Neural cell (in vitro differentiated cells): ENCODE results near the gene OSBPL5. TPM values are rescaled to one million over a fixed set of nuclear protein-coding genes. Genes with fewer than 3 reads are reported as not detected.

Experiments used
- H2AFZ ChIP-seq: fragments of 200-600, 300-800 bp; sonication (generic), shearing (Covaris generic); 2 replicates; pipeline ENCODE4 v1.6.0; 2014; ENCODE audit warnings: low read depth, mild to moderate bottlenecking, antibody characterized with exemption, low read length, moderate library complexity
- H3F3A ChIP-seq: fragments of 200-600 bp; shearing (Covaris generic); 2 replicates; pipeline ENCODE4 v1.6.1; 2016; ENCODE audit warnings: mild to moderate bottlenecking, moderate library complexity, mixed read lengths, antibody characterized with exemption, low read length; ENCODE audit not compliant: insufficient read depth, poor library complexity, severe bottlenecking
- H3K27ac ChIP-seq: fragments of 200-600, 300-800 bp; sonication (generic), shearing (Covaris generic); 2 replicates; pipeline ENCODE4 v1.5.1; 2014; ENCODE audit warnings: mild to moderate bottlenecking, low read length, moderate library complexity
- H3K27me3 ChIP-seq: fragments of 300-800, 200-600 bp; sonication (generic), shearing (Covaris generic); 2 replicates; pipeline ENCODE4 v1.6.0; 2014; ENCODE audit warnings: mild to moderate bottlenecking, low read depth, low read length, moderate library complexity; ENCODE audit not compliant: insufficient read depth
- H3K36me3 ChIP-seq: fragments of 300-800, 200-600 bp; sonication (generic), shearing (Covaris generic); 2 replicates; pipeline ENCODE4 v1.5.1; 2014; ENCODE audit warnings: mild to moderate bottlenecking, antibody characterized with exemption, low read length, moderate library complexity; ENCODE audit not compliant: insufficient read depth
- H3K4me2 ChIP-seq: fragments of 300-800, 200-600 bp; sonication (generic), shearing (Covaris generic); 2 replicates; pipeline ENCODE4 v1.6.0; 2014; ENCODE audit warnings: mild to moderate bottlenecking, low read length
- H3K4me3 ChIP-seq: fragments of 300-800, 200-600 bp; sonication (generic), shearing (Covaris generic); 2 replicates; pipeline ENCODE4 v1.5.1; 2014; ENCODE audit warnings: mild to moderate bottlenecking, low read length, moderate library complexity
- H3K79me2 ChIP-seq: fragments of 200-600 bp; shearing (Covaris generic); replicated peaks from 2 replicates; pipeline ENCODE4 v1.6.0; 2014; ENCODE audit warnings: mild to moderate bottlenecking, low read length, moderate library complexity; ENCODE audit not compliant: insufficient read depth
- H3K9ac ChIP-seq: fragments of 300-800, 200-600 bp; sonication (generic), shearing (Covaris generic); 2 replicates; pipeline ENCODE4 v1.6.1; 2016; ENCODE audit warnings: mild to moderate bottlenecking, low read length, mixed read lengths
- H3K9me2 ChIP-seq: fragments of 200-600 bp; shearing (Covaris generic); 2 replicates; pipeline ENCODE4 v1.6.1; 2016; ENCODE audit warnings: mild to moderate bottlenecking, low read length, mixed read lengths; ENCODE audit not compliant: insufficient read depth
- H3K9me3 ChIP-seq: fragments of 200-600, 300-800 bp; sonication (generic), shearing (Covaris generic); 2 replicates; pipeline ENCODE4 v1.6.1; 2016; ENCODE audit warnings: mild to moderate bottlenecking, mixed run types, low read length, moderate library complexity, mixed read lengths
- H4K20me1 ChIP-seq: fragments of 200-600 bp; shearing (Covaris generic); 2 replicates; pipeline ENCODE4 v1.6.1; 2016; ENCODE audit warnings: mild to moderate bottlenecking, mixed run types; ENCODE audit not compliant: insufficient read depth
- CTCF ChIP-seq: fragments of 450-650 bp; IDR thresholded peaks from 2 replicates; pipeline ENCODE4 v1.5.1; 2014; ENCODE audit warnings: antibody characterized with exemption, mild to moderate bottlenecking, moderate library complexity; ENCODE audit not compliant: poor library complexity, severe bottlenecking
- EP300 ChIP-seq: fragments of 450-650 bp; conservative IDR thresholded peaks from 2 replicates; pipeline ENCODE4 v1.6.1; 2014; ENCODE audit warnings: antibody characterized with exemption, mild to moderate bottlenecking, moderate library complexity; ENCODE audit not compliant: poor library complexity, severe bottlenecking
- EZH2 ChIP-seq: fragments of 200-600, 300-800 bp; shearing (Covaris generic), sonication (generic); IDR thresholded peaks from 2 replicates; pipeline ENCODE4 v1.6.1; 2014; ENCODE audit warnings: antibody characterized with exemption, low read length, borderline replicate concordance, mild to moderate bottlenecking; ENCODE audit not compliant: insufficient read depth, poor library complexity, severe bottlenecking
- MXI1 ChIP-seq: fragments of 450-650 bp; conservative IDR thresholded peaks from 2 replicates; pipeline ENCODE4 v1.6.1; 2014; ENCODE audit warnings: antibody characterized with exemption, mild to moderate bottlenecking; ENCODE audit not compliant: poor library complexity, severe bottlenecking
- POLR2AphosphoS5 ChIP-seq: IDR thresholded peaks from 2 replicates; pipeline ENCODE4 v1.6.1; 2012
- RAD21 ChIP-seq: fragments of 450-650 bp; conservative IDR thresholded peaks from 2 replicates; pipeline ENCODE4 v1.6.1; 2014; ENCODE audit warnings: antibody characterized with exemption, mild to moderate bottlenecking, moderate library complexity
- REST ChIP-seq: IDR thresholded peaks from 2 replicates; pipeline ENCODE4 v1.6.1; 2012; ENCODE audit warnings: borderline replicate concordance
- SMC3 ChIP-seq: fragments of 450-650 bp; conservative IDR thresholded peaks from 2 replicates; pipeline ENCODE4 v1.6.1; 2014; ENCODE audit warnings: antibody characterized with exemption, mild to moderate bottlenecking, moderate library complexity; ENCODE audit not compliant: poor library complexity
- TAF1 ChIP-seq: IDR thresholded peaks from 2 replicates; pipeline ENCODE4 v1.6.1; 2012; ENCODE audit warnings: low read depth
- polyA plus RNA-seq: library from polyadenylated mRNA; depleted of rRNA; stranded (reverse); fragments of >200 nt; gene quantifications from 2 replicates; pipeline ENCODE4 v1.2.3, GENCODE V29; 2014

The OSBPL5 gene
- polyA plus RNA-seq, 1 donor from 2014 or later = 49.1 TPM

DNA sequence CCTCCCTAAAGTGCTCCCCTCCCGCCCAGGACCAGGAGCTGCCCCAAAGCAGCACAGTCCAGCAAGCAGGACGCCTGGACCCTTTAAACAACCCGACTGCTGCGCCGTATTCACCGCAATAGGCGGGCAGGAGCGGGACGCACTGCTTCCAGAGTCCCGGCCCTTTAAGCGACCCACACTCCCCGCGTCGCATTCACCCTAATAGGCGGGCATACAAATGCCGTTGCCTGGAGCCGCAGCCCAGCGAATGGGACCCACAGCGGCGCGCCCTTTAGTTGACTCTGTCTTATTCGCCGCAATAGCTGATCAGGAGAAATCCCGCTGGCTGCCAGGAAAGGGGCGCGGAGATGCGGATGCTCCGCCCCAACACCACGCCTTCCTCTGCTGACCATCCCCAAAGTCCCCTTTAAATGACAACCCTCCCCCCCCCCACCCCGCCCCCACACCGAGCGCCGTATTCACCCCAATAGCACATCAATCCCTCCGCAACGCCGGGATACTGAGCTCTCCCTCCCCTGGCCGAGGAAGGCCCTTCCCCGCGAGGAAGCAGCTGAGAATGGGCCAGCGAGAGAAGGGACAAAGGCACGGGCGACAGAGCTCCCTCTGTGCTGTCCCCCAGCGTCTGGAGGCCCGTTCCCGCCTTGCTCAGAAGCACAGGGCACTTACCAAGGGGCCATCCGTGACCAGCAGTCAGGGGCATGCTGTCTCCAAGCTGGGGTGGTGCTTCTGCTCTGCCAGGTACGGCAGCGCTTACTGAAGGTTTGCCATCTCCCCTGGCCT lies 4.7 kb downstream of the OSBPL5 start:
- H3K27me3 ChIP-seq = no peaks in the 10 kb centered on the region
- H3K9me3 ChIP-seq = no peaks in the 10 kb centered on the region
- no peak overlapping the region for H2AFZ ChIP-seq
- H3K4me2 ChIP-seq = peak overlapping the region; percentile 93
- no peaks in the 10 kb centered on the region for H3F3A ChIP-seq
- no peaks in the 10 kb centered on the region for H3K36me3 ChIP-seq
- H4K20me1 ChIP-seq = no peaks in the 10 kb centered on the region
- peak overlapping the region; percentile 75 for H3K9ac ChIP-seq
- TF ChIP-seq CTCF = no peak
- TF ChIP-seq SMC3 = peak; percentile 51
- no peak for TF ChIP-seq POLR2AphosphoS5
- peak; percentile 46 for TF ChIP-seq MXI1
- TF ChIP-seq EP300 = peak; percentile 50
- peak; percentile 34 for TF ChIP-seq TAF1
- no peak for TF ChIP-seq EZH2
- TF ChIP-seq RAD21 = peak; percentile 42
- no peak for TF ChIP-seq REST
- H3K4me3 ChIP-seq = peak overlapping the region; percentile 95
- peaks cover 55% of the 10 kb centered on the region for H3K79me2 ChIP-seq
- no peaks in the 10 kb centered on the region for H3K9me2 ChIP-seq
- peak overlapping the region; percentile 75 for H3K27ac ChIP-seq

DNA sequence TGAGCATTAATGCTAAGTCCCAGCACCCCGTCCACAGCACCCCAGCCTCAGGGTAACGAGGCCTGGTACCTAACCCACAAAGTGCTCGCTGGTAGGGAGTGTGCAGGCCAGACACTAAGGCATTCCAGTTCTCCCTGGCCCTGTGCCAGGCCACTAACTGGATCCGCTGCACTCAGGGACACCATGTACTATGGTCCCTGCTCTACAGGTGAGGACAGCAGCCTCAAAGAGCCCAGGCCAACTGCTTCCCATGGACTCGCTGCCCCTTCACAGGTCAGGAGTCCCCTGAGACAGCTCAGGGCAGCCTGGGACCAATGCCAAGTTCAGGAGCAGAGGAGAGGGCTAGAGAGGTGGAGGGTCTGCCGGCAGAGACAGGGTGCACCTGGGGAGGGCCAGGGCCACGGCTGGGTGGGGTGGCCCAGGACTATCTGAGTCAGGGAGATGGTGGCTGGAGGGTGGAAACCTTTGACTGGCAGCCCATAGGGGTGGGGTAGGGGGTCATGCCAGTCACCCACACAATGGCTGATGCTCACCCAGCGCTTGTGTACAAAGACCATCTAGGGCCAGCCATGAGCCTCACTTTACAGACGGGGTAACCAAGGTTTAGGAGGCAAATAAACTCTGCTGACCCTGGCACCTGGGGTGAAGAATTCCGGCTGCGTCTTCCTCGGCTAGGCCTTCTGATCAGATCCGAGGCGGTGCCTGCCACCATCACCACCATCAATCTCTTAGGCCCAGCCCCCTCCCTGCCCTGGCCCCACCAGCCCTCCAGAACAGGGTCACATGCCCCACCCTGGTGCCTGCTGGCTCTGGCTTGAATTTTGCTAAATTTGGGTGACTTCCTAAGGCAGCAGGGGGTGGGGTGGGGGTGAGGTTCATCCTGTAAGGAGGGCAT lies 5.6 kb downstream of the OSBPL5 start:
- Histone ChIP-seq H3K9me3 (no peaks in the 10 kb centered on the region), H3K79me2 (peaks cover 55% of the 10 kb centered on the region), H3K4me2 (peak overlapping the region; percentile 54), H3K27ac (peak overlapping the region; percentile 75), H3K27me3 (no peaks in the 10 kb centered on the region), H3K4me3 (peak overlapping the region; percentile 95), H3K36me3 (no peaks in the 10 kb centered on the region), H3K9me2 (no peaks in the 10 kb centered on the region), H3F3A (no peaks in the 10 kb centered on the region), H4K20me1 (no peaks in the 10 kb centered on the region), H3K9ac (peak overlapping the region; percentile 75), H2AFZ (no peak overlapping the region)
- TF ChIP-seq EZH2 (no peak), EP300 (no peak), RAD21 (no peak), REST (no peak), POLR2AphosphoS5 (no peak), SMC3 (no peak), CTCF (no peak), MXI1 (no peak), TAF1 (no peak)
